GM12891 (cell line): ENCODE data around the gene PERM1.

Source experiments
- POLR2A ChIP-seq: IDR thresholded peaks from 2 replicates; pipeline ENCODE4 v1.6.1; 2011; ENCODE audit warnings: low read depth, low read length, control low read depth
- POLR2AphosphoS5 ChIP-seq: IDR thresholded peaks from 2 replicates; pipeline ENCODE4 v1.6.1; 2011; ENCODE audit warnings: low read depth, low read length, control low read depth
- POU2F2 ChIP-seq: IDR thresholded peaks from 2 replicates; pipeline ENCODE4 v1.6.1; 2011; ENCODE audit warnings: low read depth, mild to moderate bottlenecking, control low read depth, low read length, moderate library complexity
- SPI1 ChIP-seq: IDR thresholded peaks from 2 replicates; pipeline ENCODE4 v1.6.1; 2011; ENCODE audit warnings: low read depth, low read length, control low read depth
- TAF1 ChIP-seq: IDR thresholded peaks from 2 replicates; pipeline ENCODE4 v1.6.1; 2011; ENCODE audit warnings: low read depth, low read length, control low read depth

DNA sequence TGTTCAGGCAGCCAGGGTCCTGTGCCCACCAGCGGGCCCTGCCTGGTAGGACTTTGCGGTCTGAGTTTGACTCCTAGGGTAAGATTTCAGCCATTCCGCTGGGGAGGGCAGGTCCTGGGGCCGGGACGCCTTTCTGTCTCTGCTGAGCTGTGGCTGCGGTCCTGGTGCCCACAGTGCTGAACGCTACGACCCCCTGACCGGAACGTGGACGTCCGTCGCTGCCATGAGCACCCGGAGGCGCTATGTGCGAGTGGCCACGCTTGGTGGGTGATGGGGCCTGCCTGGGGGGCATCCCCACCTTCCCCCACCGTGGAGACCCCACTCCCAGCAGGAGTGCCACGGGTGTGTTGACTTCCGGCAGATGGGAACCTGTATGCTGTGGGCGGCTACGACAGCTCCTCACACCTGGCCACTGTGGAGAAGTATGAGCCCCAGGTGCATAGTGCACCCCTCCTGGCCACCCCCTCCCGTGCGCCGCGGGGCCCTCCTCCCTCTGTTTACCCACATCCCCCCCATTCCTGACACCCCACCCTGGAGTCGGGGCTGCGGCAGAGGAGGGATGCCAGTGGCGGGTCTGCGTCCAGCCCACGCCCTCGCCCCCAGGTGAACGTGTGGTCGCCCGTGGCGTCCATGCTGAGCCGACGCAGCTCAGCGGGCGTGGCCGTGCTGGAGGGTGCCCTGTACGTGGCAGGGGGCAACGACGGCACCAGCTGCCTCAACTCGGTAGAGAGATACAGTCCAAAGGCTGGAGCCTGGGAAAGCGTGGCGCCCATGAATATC, 18.0 kb downstream of the PERM1 start:
- TF ChIP-seq POLR2A (no peak), POLR2AphosphoS5 (no peak), TAF1 (no peak), POU2F2 (no peak), SPI1 (no peak)
